ENCODE measurements around the gene ATF7.

- TF ChIP-seq CTCF (IDR thresholded peaks at IDR 0.05) (no peak), POLR2A (IDR thresholded peaks at IDR 0.05) (no peak), POLR2AphosphoS5 (IDR thresholded peaks at IDR 0.05) (no peak)
Observed at GRCh38 chr12:53513712-53514410, 112.3 kb downstream of the ATF7 start.
